Prostate gland (tissue), 2 donors: ENCODE results near the gene NEK7. TPM values are rescaled to one million over a fixed set of nuclear protein-coding genes. Genes with fewer than 3 reads are reported as not detected.

Experiments
- DNase-seq: peaks from one replicate; pipeline ENCODE4 v3.0.0-alpha.2; 2019; ENCODE audit warnings: low spot score
- H3K27ac ChIP-seq, 2 donors: fragments of 200-600 bp; sonication (generic); 2 replicates each; pipeline ENCODE4 v1.5.1; 2017 to 2019
- H3K27me3 ChIP-seq: fragments of 200-600 bp; sonication (generic); replicated peaks from 2 replicates; pipeline ENCODE4 v1.5.1; 2019; ENCODE audit not compliant: insufficient read depth
- H3K36me3 ChIP-seq, 2 donors: fragments of 200-600 bp; sonication (generic); 1 replicate in 1 of 2; 2 replicates in 1 of 2; pipeline versions ENCODE4 v1.5.1 to v1.8.1; 2017 to 2019
- H3K4me1 ChIP-seq: fragments of 200-600 bp; sonication (generic); replicated peaks from 2 replicates; pipeline ENCODE4 v1.5.1; 2019
- H3K4me3 ChIP-seq, 2 donors: fragments of 200-600 bp; sonication (generic); 2 replicates each; pipeline ENCODE4 v1.5.1; 2017 to 2019
- H3K9me3 ChIP-seq: fragments of 200-600 bp; sonication (generic); 2 replicates; pipeline ENCODE4 v1.5.1; 2017
- CTCF ChIP-seq, 4 experiments: fragments of 200-600 bp in 2 of 4; fragments of 450-650 bp in 2 of 4; sonication (generic) in 2 of 4; IDR thresholded peaks; 1 replicate in 3 of 4; 2 replicates in 1 of 4; pipeline ENCODE4 v1.5.1; 2016 to 2019; ENCODE audit warnings: antibody characterized with exemption in 4 of 4, mild to moderate bottlenecking in 2 of 4, moderate library complexity in 2 of 4
- POLR2A ChIP-seq: fragments of 450-650 bp; IDR thresholded peaks from one replicate; pipeline ENCODE4 v1.6.1; 2016; ENCODE audit warnings: antibody characterized with exemption, mild to moderate bottlenecking
- POLR2AphosphoS5 ChIP-seq: sonication (generic); formaldehyde crosslinking; IDR thresholded peaks from one replicate; pipeline ENCODE4 v1.6.1; 2017; ENCODE audit warnings: antibody characterized with exemption
- WGBS: methylation state at CpG from one replicate; pipeline ENCODE4 v1.1.5; 2018; 5-methylcytosine and 5-hydroxymethylcytosine counted together
- intact Hi-C: fragments of 100-400 bp; cut with DNase I; formaldehyde crosslinking; loops from one replicate; pipeline ENCODE4 v1.14.2; 2022
- total RNA-seq, 2 donors: library from RNA; depleted of rRNA; stranded (reverse); fragments of >200 nt; gene quantifications; one replicate each; pipeline ENCODE4 v1.1.0, GENCODE V29; 2016

Gene NEK7
- total RNA-seq, 2 donors from 2014 or later: 53.3 to 70.9 TPM

- TF ChIP-seq POLR2AphosphoS5 (no peak), POLR2A (no peak), CTCF (IDR thresholded peaks at IDR 0.05) (no peak)
- WGBS: 93% methylated on average over 3 of the region's 3 CpGs
- intact Hi-C loops: no loop called here
These were observed 102.7 kb downstream of the NEK7 start for GRCh38 chr1:198259333-198260074.

GRCh38 chr1:198261886-198262285 lies 105.1 kb downstream of the NEK7 start:
- no peaks in the 10 kb centered on the region for H3K27me3 ChIP-seq
- H3K27ac ChIP-seq: no peak overlapping the region
- no peak overlapping the region for H3K4me3 ChIP-seq
- TF ChIP-seq POLR2A (no peak), POLR2AphosphoS5 (no peak), CTCF (IDR thresholded peaks at IDR 0.05) (no peak)
- DNase-seq: no peak
- no peaks in the 10 kb centered on the region for H3K9me3 ChIP-seq
- no peaks in the 10 kb centered on the region for H3K4me1 ChIP-seq
- intact Hi-C loops: no loop called here
- H3K36me3 ChIP-seq: no peaks in the 10 kb centered on the region

More at GRCh38 chr1:198259333-198260074, 102.7 kb downstream of the NEK7 start:
- H3K27ac ChIP-seq: no peak overlapping the region
- no peaks in the 10 kb centered on the region for H3K9me3 ChIP-seq
- no peak for DNase-seq
- H3K27me3 ChIP-seq: no peaks in the 10 kb centered on the region
- H3K4me1 ChIP-seq: no peaks in the 10 kb centered on the region
- H3K36me3 ChIP-seq: no peaks in the 10 kb centered on the region
- no peak overlapping the region for H3K4me3 ChIP-seq

GRCh38 chr1:198263186-198263585 lies 106.4 kb downstream of the NEK7 start:
- intact Hi-C loops: no loop called here
- H3K36me3 ChIP-seq: no peaks in the 10 kb centered on the region
- no peaks in the 10 kb centered on the region for H3K4me1 ChIP-seq
- no peak for DNase-seq
- H3K27ac ChIP-seq: no peak overlapping the region
- no peak overlapping the region for H3K4me3 ChIP-seq
- no peaks in the 10 kb centered on the region for H3K27me3 ChIP-seq
- no peaks in the 10 kb centered on the region for H3K9me3 ChIP-seq
- TF ChIP-seq POLR2AphosphoS5 (no peak), POLR2A (no peak), CTCF (IDR thresholded peaks at IDR 0.05) (no peak)
- WGBS: 96% methylated on average over 5 of the region's 5 CpGs

GRCh38 chr1:198264282-198264681 lies 107.5 kb downstream of the NEK7 start:
- intact Hi-C loops: no loop called here
- H3K27me3 ChIP-seq: no peaks in the 10 kb centered on the region
- H3K4me1 ChIP-seq: no peaks in the 10 kb centered on the region

More at GRCh38 chr1:198264282-198264681, 107.5 kb downstream of the NEK7 start:
- Histone ChIP-seq H3K27ac (no peak overlapping the region), H3K9me3 (no peaks in the 10 kb centered on the region), H3K4me3 (no peak overlapping the region), H3K36me3 (no peaks in the 10 kb centered on the region)
- TF ChIP-seq CTCF (IDR thresholded peaks at IDR 0.05) (no peak), POLR2AphosphoS5 (no peak), POLR2A (no peak)
- DNase-seq: no peak
